ENCODE measurements around the gene VWA5A.
"Not testable (repeated sequence)": the region's sequence is repeated elsewhere in the genome, so short reads cannot be mapped to it uniquely, and the experiment has no call there.

Gene VWA5A

GRCh38 chr11:124168796-124169195 lies 53.5 kb downstream of the VWA5A start:
- no peak for DNase-seq (ENCODE audit: low read depth in 2 of 3, low spot score in 2 of 3)

GRCh38 chr11:124170315-124170714 lies 55.1 kb downstream of the VWA5A start:
- not testable (repeated sequence) for DNase-seq (ENCODE audit: low read depth in 2 of 3, low spot score in 2 of 3)

- DNase-seq (ENCODE audit: low read depth in 2 of 3, low spot score in 2 of 3), result no peak
Observed at GRCh38 chr11:124170801-124171586, 55.7 kb downstream of the VWA5A start.

- DNase-seq (ENCODE audit: low read depth in 2 of 3, low spot score in 2 of 3), result no peak
Observed at GRCh38 chr11:124172101-124172500, 56.9 kb downstream of the VWA5A start.

- DNase-seq (ENCODE audit: low read depth in 2 of 3, low spot score in 2 of 3), result no peak
Observed at GRCh38 chr11:124172599-124172998, 57.3 kb downstream of the VWA5A start.

- no peak for DNase-seq (ENCODE audit: low read depth in 2 of 3, low spot score in 2 of 3)
Observed at GRCh38 chr11:124174001-124174583, 58.8 kb downstream of the VWA5A start.

GRCh38 chr11:124176925-124177715 lies 61.9 kb downstream of the VWA5A start:
- DNase-seq (ENCODE audit: low read depth in 2 of 3, low spot score in 2 of 3), result no peak

GRCh38 chr11:124179310-124179709 lies 64.1 kb downstream of the VWA5A start:
- DNase-seq (ENCODE audit: low read depth in 2 of 3, low spot score in 2 of 3), result no peak

- no peak for DNase-seq (ENCODE audit: low read depth in 2 of 3, low spot score in 2 of 3)
Observed at GRCh38 chr11:124183068-124183467, 67.8 kb downstream of the VWA5A start, which contains the start of gene OR10D3. TSS of gene OR10D3 (plus strand) at chr11:124183345. CDS start at chr11:124185270, 1,925 bp downstream.

GRCh38 chr11:124190298-124191139 lies 75.3 kb downstream of the VWA5A start:
- DNase-seq (ENCODE audit: low read depth in 2 of 3, low spot score in 2 of 3), result no peak

- DNase-seq (ENCODE audit: low read depth in 2 of 3, low spot score in 2 of 3), result no peak
Observed at GRCh38 chr11:124193221-124194010, 78.2 kb downstream of the VWA5A start.

GRCh38 chr11:124194293-124195188 lies 79.3 kb downstream of the VWA5A start:
- no peak for DNase-seq (ENCODE audit: low read depth in 2 of 3, low spot score in 2 of 3)

GRCh38 chr11:124195189-124195734 lies 80.0 kb downstream of the VWA5A start:
- DNase-seq (ENCODE audit: low read depth in 2 of 3, low spot score in 2 of 3), result no peak
